NCI-H446 (cell line): ENCODE results near the gene NADSYN1.
"Not testable (repeated sequence)": the region's sequence is repeated elsewhere in the genome, so short reads cannot be mapped to it uniquely, and the experiment has no call there.

Experiments used
- DNase-seq, 2 experiments: peaks; one replicate each; lab custom pipeline; 2025; lab: John Stamatoyannopoulos, UW

Gene NADSYN1

DNA sequence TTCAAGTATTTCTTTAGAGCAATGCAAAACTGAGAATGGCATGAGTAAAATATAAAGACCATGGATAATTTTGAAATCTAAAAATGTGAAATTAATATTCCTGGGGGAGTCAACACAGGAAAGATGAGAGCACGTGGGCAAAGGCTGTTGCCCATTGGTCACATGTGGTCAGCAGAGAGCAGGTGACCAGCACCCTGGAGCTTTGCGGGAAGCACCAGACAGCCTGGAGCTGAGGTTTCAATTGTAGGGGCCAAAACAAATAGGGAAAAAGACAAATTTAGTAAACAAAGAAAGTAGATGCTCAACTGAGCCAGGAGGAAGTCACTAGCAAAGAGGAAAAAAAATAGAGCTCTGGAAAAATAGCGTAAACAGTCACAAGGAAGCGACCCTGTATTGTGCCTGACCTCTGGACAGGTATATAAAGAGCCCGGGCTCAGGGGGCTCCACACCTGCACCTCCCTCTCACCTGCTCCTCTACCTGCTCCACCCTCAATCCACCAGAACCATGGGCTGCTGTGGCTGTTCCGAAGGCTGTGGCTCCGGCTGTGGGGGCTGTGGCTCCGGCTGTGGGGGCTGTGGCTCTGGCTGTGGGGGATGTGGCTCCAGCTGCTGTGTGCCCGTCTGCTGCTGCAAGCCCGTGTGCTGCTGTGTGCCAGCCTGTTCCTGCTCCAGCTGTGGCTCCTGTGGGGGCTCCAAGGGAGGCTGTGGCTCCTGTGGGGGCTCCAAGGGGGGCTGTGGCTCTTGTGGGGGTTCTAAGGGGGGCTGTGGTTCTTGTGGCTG lies 74.0 kb downstream of the NADSYN1 start, which contains the start of gene KRTAP5-7:
TSS of gene KRTAP5-7 (plus strand) at position 472 of the 780 bp plus-strand sequence. CDS start at position 506, 34 bp downstream.
- not testable (repeated sequence) for DNase-seq

DNA sequence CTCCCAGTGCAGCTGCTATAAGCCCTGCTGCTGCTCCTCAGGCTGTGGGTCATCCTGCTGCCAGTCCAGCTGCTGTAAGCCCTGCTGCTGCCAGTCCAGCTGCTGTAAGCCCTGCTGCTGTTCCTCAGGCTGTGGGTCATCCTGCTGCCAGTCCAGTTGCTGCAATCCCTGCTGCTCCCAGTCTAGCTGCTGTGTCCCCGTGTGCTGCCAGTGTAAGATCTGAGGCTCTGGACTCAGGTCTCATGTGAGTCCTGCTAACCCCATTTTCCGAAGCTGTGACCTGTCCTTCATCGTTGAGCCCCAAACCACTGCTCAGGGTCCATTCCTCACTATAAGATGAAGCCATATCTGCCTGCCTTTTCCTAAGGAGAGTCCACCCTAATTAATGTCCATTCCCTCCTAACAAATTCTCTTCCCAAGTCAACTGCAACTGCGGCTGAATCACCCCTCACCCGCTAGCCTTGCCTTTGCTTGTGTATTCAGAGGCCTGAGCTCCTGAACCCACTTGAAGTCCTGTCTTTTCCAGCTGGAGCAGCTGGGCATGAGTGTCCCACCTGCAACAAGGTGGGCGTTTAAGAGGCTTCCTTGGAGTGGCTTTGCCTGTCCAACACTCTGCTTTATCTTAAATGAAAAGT lies 74.7 kb downstream of the NADSYN1 start:
- DNase-seq = no peak

GRCh38 chr11:71530602-71531001 lies 77.6 kb downstream of the NADSYN1 start:
- DNase-seq = no peak

DNA sequence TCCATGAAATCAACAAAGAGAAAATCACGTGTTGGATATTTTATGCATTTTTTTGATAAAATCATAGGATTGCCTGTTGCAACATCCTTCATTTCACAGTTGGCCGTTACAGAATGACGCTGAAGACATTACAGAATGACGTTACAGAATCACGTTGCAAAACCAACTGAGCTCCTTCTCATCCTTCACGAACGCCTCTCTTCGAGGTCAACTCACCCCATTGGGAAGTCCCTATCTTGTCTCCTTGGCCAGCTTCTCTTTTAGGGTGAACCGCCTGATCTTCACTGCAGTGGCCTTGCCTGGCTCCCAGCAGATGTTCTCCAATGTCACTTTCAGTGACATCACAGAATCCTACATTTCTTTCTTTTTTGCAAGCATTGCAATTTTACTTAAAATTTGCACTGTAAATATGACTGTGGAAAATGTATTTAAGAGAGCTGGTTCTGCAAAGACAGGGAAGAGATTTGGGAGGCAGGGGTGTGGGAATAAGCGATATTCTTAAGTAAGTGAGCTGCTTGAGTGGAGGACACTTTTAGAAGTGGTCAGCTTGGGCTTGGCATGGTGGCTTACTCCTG lies 79.1 kb downstream of the NADSYN1 start:
- no peak for DNase-seq

- not testable (repeated sequence) for DNase-seq
Observed at GRCh38 chr11:71534711-71535608, 82.0 kb downstream of the NADSYN1 start.

DNA sequence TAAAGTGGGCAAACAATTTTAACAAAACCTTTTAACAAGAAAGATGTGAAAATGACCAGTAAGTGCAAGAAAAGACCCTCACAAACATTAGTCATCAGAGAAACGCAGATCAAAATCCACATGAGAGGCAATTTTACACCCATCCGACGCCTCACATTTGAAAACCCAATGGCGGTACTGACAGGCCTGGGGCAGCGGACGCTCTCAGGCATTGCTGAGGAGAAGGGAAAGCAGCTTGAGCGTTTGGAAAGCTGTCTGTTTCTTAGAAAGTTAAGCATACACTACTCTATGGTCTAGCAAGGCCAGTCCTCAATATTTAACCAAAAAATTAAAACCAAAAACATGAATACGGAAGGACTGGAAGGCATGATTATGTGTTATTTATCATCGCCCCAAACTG lies 82.8 kb downstream of the NADSYN1 start:
- DNase-seq = no peak

GRCh38 chr11:71537537-71537936 lies 84.5 kb downstream of the NADSYN1 start:
- no peak for DNase-seq

DNA sequence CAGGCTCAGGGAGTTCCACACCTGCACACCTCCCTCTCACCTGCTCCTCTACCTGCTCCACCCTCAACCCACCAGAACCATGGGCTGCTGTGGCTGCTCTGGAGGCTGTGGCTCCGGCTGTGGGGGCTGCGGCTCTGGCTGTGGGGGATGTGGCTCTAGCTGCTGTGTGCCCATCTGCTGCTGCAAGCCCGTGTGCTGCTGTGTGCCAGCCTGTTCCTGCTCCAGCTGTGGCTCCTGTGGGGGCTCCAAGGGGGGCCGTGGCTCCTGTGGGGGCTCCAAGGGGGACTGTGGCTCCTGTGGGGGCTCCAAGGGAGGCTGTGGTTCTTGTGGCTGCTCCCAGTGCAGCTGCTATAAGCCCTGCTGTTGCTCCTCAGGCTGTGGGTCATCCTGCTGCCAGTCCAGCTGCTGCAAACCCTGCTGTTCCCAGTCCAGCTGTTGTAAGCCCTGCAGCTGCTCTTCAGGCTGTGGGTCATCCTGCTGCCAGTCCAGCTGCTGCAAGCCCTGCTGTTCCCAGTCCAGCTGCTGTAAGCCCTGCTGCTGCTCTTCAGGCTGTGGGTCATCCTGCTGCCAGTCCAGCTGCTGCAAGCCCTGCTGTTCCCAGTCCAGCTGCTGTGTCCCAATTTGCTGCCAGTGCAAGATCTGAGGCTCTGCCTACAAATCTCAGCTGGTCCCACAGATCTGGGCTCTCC lies 85.1 kb downstream of the NADSYN1 start, which contains the start of gene KRTAP5-8:
TSS of gene KRTAP5-8 (plus strand) at position 49 of the 689 bp plus-strand sequence. CDS start at position 80, 31 bp downstream.
- DNase-seq = not testable (repeated sequence)

GRCh38 chr11:71538666-71538990 lies 85.6 kb downstream of the NADSYN1 start:
- no peak for DNase-seq

DNA sequence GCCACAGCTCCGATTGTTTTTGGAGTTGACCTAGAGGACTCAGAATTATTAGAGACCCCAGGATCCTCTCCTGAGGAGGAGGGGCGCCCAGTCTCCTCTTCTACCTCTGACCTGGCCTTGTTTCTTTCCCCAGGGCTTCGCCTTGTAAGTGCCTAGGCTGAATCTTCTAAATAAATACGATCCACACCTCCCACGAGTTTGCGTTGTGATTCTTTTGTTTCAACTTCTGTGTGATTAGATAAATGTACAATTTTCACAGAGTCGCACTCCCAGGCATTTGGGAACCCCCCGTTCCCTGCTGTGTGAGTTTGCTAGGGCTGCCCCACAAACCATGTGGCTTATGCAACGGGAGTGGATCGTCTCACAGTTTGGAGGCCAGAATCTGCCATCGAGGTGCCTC lies 86.0 kb downstream of the NADSYN1 start:
- DNase-seq = no peak

DNA sequence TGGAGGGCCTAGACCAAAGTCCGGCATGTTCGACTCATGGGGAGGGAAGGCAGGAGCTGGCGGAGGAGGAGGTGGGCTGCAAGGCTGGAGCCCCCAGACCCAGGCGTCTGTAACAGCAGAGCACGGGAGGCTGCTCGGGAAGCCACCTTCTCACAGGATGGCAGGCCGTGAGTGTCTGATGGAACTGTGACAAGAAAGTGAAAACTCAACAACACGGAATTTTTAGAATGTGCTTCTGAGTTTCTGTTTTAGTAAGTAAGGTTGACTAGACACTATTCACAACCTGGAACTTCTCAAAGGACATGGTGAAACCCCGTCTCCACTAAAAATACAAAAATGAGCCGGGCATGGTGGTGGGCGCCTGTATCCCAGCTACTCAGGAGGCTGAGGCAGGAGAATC lies 87.0 kb downstream of the NADSYN1 start:
- not testable (repeated sequence) for DNase-seq

DNA sequence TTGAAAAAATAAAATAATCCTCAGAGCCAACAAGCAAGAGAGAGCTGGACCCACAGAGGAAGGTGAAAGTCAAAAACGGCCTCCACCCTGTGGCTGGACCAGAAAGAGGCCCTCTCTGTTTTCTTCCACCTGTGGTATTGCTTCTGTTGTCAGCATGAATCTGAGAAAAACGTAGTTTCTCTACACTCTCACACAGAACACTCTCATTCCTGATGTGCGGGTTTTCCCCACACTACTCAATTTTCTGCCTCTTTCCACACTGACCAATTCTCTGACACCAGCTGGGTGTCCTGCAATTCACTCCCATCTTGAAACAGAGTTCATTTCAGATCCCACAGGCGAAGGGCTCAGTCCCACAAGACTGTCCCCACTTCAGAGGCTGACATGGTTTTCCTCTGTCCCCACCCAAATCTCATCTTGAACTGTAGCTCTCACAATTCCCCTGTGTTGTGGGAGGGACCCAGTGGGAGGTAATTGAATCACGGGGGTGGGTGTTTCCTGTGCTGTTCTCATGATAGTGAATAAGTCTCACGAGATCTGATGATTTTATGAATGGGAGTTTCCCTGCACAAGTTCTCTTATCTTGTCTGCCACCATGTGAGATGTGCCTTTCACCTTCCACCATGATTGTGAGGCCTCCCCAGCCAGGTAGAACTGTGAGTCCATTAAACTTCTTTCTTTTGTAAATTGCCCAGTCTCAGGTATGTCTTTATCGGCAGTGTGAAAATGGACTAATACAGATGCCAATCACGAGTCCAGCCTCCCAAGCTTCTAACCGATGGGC lies 87.7 kb downstream of the NADSYN1 start:
- DNase-seq = not testable (repeated sequence)

DNA sequence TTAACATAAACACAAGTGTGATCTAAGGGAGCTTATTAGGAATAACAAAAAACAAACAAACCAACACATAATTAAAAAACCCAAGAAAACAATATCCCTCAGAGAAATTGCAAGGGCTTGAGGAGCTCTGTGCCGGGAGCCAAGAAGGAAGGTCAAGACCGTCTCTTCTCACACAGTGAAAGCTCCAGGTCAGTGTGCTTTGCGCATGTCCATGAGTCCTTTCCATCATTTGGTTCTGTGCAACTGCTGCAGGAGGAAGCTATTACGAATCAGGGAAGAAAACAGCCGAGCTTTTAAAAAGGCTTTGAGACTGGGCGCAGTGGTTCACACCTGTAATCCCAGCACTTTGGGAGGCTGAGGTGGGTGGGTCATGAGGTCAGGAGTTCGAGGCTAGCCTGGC lies 89.4 kb downstream of the NADSYN1 start:
- no peak for DNase-seq

- no peak for DNase-seq
Observed at GRCh38 chr11:71542879-71543777, 90.1 kb downstream of the NADSYN1 start.

DNA sequence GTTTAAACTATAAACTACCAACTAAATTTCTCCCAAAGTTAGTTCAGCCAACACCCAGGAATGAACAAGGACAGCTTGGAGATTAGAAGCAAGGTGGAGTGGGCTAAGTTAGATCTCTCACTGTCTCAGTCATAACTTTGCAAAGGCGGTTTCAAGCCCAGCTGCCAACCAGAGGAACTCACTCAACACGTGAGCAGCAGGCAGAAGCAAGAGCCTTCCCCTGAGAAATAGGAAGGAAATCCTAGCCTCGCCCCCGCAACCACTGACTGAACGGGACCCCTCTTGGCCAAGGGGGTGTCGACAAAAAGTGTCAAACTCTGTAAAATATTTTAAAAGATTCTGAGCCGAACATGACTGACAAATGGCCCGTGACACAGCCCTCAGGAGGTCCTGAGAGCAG lies 90.9 kb downstream of the NADSYN1 start:
- no peak for DNase-seq

DNA sequence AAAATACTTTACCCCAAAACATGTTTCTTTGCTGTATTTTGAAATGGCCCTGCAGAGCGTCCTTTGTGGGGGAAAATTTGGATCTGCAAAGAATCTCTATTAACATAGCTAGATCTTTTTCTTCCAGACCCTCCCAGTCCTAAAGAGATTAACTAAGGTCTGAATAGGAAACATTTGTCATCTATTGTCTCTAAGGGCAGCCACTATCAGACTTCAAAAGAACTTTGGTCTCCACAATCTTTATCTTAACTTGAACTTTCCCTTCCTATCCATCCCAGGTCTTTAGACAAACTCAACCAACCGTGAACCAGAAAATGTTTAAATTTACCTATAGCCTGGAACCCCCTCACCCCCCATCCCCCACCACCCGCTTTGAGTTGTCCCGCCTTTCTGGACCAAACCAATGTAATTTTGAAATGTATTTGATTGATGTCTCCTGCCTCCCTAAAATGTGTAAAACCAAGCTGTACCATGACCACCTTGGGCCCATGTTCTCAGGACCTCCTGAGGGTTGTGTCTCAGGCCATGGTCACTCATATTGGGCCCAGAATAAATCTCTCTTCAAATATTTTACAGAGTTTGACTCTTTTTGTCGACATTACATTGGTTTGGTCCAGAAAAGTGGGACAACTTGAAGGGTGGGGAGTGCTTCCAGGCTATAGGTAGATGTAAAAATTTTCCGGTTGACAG lies 91.7 kb downstream of the NADSYN1 start:
- no peak for DNase-seq

- DNase-seq = no peak
Observed at GRCh38 chr11:71545405-71545966, 92.5 kb downstream of the NADSYN1 start.

DNA sequence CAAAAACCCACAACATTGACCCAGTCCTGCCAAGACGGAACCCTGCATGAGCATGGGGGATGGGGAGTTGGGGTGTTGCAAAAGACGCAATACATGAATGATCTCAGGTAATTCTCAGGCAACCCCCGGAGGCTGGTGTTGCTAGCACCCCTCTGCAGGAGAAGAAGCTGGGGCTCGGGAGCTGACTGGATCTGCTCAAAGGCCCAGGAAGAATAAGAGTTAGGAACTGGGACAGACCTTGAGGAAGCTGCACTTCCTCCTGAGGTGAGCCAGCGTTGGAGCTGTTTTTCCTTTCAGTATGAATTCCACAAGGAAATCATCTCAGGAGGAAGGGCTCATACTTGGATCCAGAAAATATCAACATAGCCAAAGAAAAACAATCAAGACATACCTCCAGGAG lies 95.1 kb downstream of the NADSYN1 start, which contains the start of gene KRTAP5-9:
TSS of gene KRTAP5-9 (plus strand) at position 301 of the 400 bp plus-strand sequence. CDS start 238 bp downstream, outside the sequence.
- no peak for DNase-seq
